SK-N-SH (cell line): ENCODE measurements around the gene SGCE. TPM values are rescaled to one million over a fixed set of nuclear protein-coding genes. Genes with fewer than 3 reads are reported as not detected.

Experiments
- CTCF ChIA-PET: fragments of 300-600, 350-600 bp; formaldehyde crosslinking; extraction: SDS; loops from one replicate; lab custom pipeline; 2021; lab: Yijun Ruan, JAX
- POLR2A ChIA-PET: fragments of 350-600 bp; sonication (Branson Sonifier 250); formaldehyde crosslinking; extraction: SDS; loops from one replicate; lab custom pipeline; 2020; ENCODE audit warnings: antibody characterized with exemption, inconsistent platforms; lab: Yijun Ruan, JAX
- DNase-seq: peaks from one replicate; pipeline ENCODE4 v3.0.0; 2012
- H2AFZ ChIP-seq: fragments of 200-600 bp; sonication (generic); 2 replicates; pipeline ENCODE4 v1.8.1; 2016; ENCODE audit warnings: antibody characterized with exemption, mild to moderate bottlenecking, low read depth
- H3F3A ChIP-seq: fragments of 200-600 bp; sonication (generic); replicated peaks from 2 replicates; pipeline ENCODE3; 2016; ENCODE audit warnings: antibody characterized with exemption, mild to moderate bottlenecking; ENCODE audit not compliant: insufficient read depth
- H3K27ac ChIP-seq, 2 experiments: fragments of 200-500 bp in 1 of 2; fragments of 200-600 bp in 1 of 2; sonication (Bioruptor generic) in 1 of 2; sonication (generic), shearing (Covaris generic) in 1 of 2; 2 replicates each; pipeline versions ENCODE4 v1.5.1 to v1.6.1; 2014 to 2016; ENCODE audit warnings: low read depth in 2 of 2, inconsistent platforms in 1 of 2, low read length in 1 of 2, mild to moderate bottlenecking in 1 of 2, mixed read lengths in 1 of 2
- H3K27me3 ChIP-seq: fragments of 200-600 bp; sonication (generic), shearing (Covaris generic); 2 replicates; pipeline ENCODE4 v1.6.1; 2016; ENCODE audit warnings: mixed run types; ENCODE audit not compliant: insufficient read depth
- H3K36me3 ChIP-seq, 2 experiments: fragments of 200-500 bp in 1 of 2; fragments of 200-600 bp in 1 of 2; sonication (Bioruptor generic) in 1 of 2; sonication (generic) in 1 of 2; replicated peaks in 1 of 2; 2 replicates each; pipeline versions ENCODE3 to v1.5.1; 2014 to 2016; ENCODE audit warnings: low read length in 1 of 2, mild to moderate bottlenecking in 1 of 2; ENCODE audit not compliant: insufficient read depth in 2 of 2, control insufficient read depth in 1 of 2
- H3K4me1 ChIP-seq, 2 experiments: fragments of 200-500 bp in 1 of 2; fragments of 200-600 bp in 1 of 2; sonication (Bioruptor generic) in 1 of 2; sonication (generic), shearing (Covaris generic) in 1 of 2; 2 replicates each; pipeline versions ENCODE4 v1.5.1 to v1.6.1; 2014 to 2016; ENCODE audit warnings: low read depth in 1 of 2, low read length in 1 of 2, mixed run types in 1 of 2; ENCODE audit not compliant: insufficient read depth in 2 of 2, control insufficient read depth in 1 of 2
- H3K4me2 ChIP-seq: fragments of 200-600 bp; sonication (generic), shearing (Covaris generic); 2 replicates; pipeline ENCODE4 v1.6.1; 2017; ENCODE audit warnings: mixed run types
- H3K4me3 ChIP-seq, 2 experiments: fragments of 200-500 bp in 1 of 2; fragments of 200-600 bp in 1 of 2; sonication (Bioruptor generic) in 1 of 2; sonication (generic), shearing (Covaris generic) in 1 of 2; 2 replicates each; pipeline versions ENCODE4 v1.5.1 to v1.8.1; 2014 to 2016; ENCODE audit warnings: low read depth in 2 of 2, inconsistent platforms in 1 of 2, low read length in 1 of 2, mild to moderate bottlenecking in 1 of 2, mixed read lengths in 1 of 2, moderate library complexity in 1 of 2
- H3K79me2 ChIP-seq: fragments of 200-600 bp; sonication (generic); 2 replicates; pipeline ENCODE4 v1.8.1; 2017; ENCODE audit warnings: mild to moderate bottlenecking; ENCODE audit not compliant: insufficient read depth
- H3K9ac ChIP-seq: fragments of 200-600 bp; sonication (generic); 2 replicates; pipeline ENCODE4 v1.6.1; 2017; ENCODE audit warnings: mixed run types
- H3K9me2 ChIP-seq: fragments of 200-600 bp; sonication (generic); 2 replicates; pipeline ENCODE4 v1.6.1; 2017; ENCODE audit warnings: mixed run types
- H3K9me3 ChIP-seq: fragments of 200-600 bp; sonication (generic); 2 replicates; pipeline ENCODE4 v1.6.1; 2017; ENCODE audit warnings: mixed run types, mild to moderate bottlenecking, moderate library complexity
- H4K20me1 ChIP-seq: fragments of 200-600 bp; sonication (generic); 2 replicates; pipeline ENCODE4 v1.6.1; 2017; ENCODE audit warnings: mild to moderate bottlenecking, mixed run types; ENCODE audit not compliant: insufficient read depth
- CHD2 ChIP-seq: fragments of 150-350 bp; IDR thresholded peaks from 2 replicates; pipeline ENCODE4 v1.6.1; 2018; ENCODE audit warnings: low read length; ENCODE audit not compliant: partially characterized antibody
- CTCF ChIP-seq: fragments of 200-600 bp; sonication (generic); IDR thresholded peaks from 2 replicates; pipeline ENCODE4 v1.6.1; 2017; ENCODE audit warnings: antibody characterized with exemption, mild to moderate bottlenecking, moderate library complexity
- ELF1 ChIP-seq: IDR thresholded peaks from 2 replicates; pipeline ENCODE4 v1.4.0; 2012
- EP300 ChIP-seq, 2 experiments: IDR thresholded peaks; 2 replicates each; pipeline versions ENCODE4 v1.4.0 to v1.6.1; 2012; ENCODE audit warnings: borderline replicate concordance in 1 of 2, low read depth in 1 of 2, low read length in 1 of 2
- EZH2phosphoT487 ChIP-seq: fragments of 200-600 bp; sonication (generic); IDR thresholded peaks from 2 replicates; pipeline ENCODE4 v1.6.1; 2017; ENCODE audit warnings: low read depth, mixed run types, mild to moderate bottlenecking, antibody characterized with exemption, moderate library complexity, borderline replicate concordance
- FOXM1 ChIP-seq: IDR thresholded peaks from 2 replicates; pipeline ENCODE4 v1.4.0; 2012; ENCODE audit warnings: low read depth, mild to moderate bottlenecking
- GABPA ChIP-seq: IDR thresholded peaks from 2 replicates; pipeline ENCODE4 v1.4.0; 2012; ENCODE audit warnings: low read depth, mild to moderate bottlenecking
- JUND ChIP-seq: IDR thresholded peaks from 2 replicates; pipeline ENCODE4 v1.4.0; 2012
- MAX ChIP-seq: IDR thresholded peaks from 2 replicates; pipeline ENCODE4 v1.4.0; 2012; ENCODE audit warnings: low read depth
- MXI1 ChIP-seq: IDR thresholded peaks from 2 replicates; pipeline ENCODE4 v1.6.1; 2012; ENCODE audit warnings: mild to moderate bottlenecking, low read depth, low read length, improper control_type of control experiment
- NFIC ChIP-seq: IDR thresholded peaks from 2 replicates; pipeline ENCODE4 v1.4.0; 2012; ENCODE audit warnings: borderline replicate concordance
- POLR2AphosphoS5 ChIP-seq: IDR thresholded peaks from 2 replicates; pipeline ENCODE4 v1.6.1; 2012; ENCODE audit warnings: low read depth, low read length
- RAD21 ChIP-seq: IDR thresholded peaks from 2 replicates; pipeline ENCODE4 v1.6.1; 2012; ENCODE audit warnings: mild to moderate bottlenecking, low read length
- RCOR1 ChIP-seq: fragments of 150-350 bp; IDR thresholded peaks from 2 replicates; pipeline ENCODE4 v1.6.1; 2017; ENCODE audit warnings: antibody characterized with exemption, low read length
- RXRA ChIP-seq: IDR thresholded peaks from 2 replicates; pipeline ENCODE4 v1.4.0; 2012; ENCODE audit warnings: low read depth, mild to moderate bottlenecking, borderline replicate concordance
- SIN3A ChIP-seq: IDR thresholded peaks from 2 replicates; pipeline ENCODE4 v1.6.1; 2012; ENCODE audit warnings: low read depth, mild to moderate bottlenecking, low read length, moderate library complexity, borderline replicate concordance
- SMC3 ChIP-seq: IDR thresholded peaks from 2 replicates; pipeline ENCODE4 v1.6.1; 2012; ENCODE audit warnings: low read depth, low read length, improper control_type of control experiment
- TAF1 ChIP-seq: IDR thresholded peaks from 2 replicates; pipeline ENCODE4 v1.6.1; 2012; ENCODE audit warnings: low read depth, mild to moderate bottlenecking, low read length, moderate library complexity, borderline replicate concordance
- TCF12 ChIP-seq: IDR thresholded peaks from 2 replicates; pipeline ENCODE4 v1.4.0; 2012
- TEAD4 ChIP-seq: IDR thresholded peaks from 2 replicates; pipeline ENCODE4 v1.4.0; 2012; ENCODE audit warnings: mild to moderate bottlenecking, borderline replicate concordance; ENCODE audit not compliant: insufficient read depth
- USF1 ChIP-seq: IDR thresholded peaks from 2 replicates; pipeline ENCODE4 v1.4.0; 2012; ENCODE audit warnings: low read depth, borderline replicate concordance
- WGBS: methylation state at CpG from one replicate; pipeline ENCODE4 v1.1.6; 2017; ENCODE audit warnings: low lambda C conversion rate; 5-methylcytosine and 5-hydroxymethylcytosine counted together
- polyA plus RNA-seq, 3 experiments: library from polyadenylated mRNA; depleted of rRNA; stranded (reverse); fragments of >200 nt; gene quantifications; 2 replicates each; pipeline ENCODE4 v1.2.3, GENCODE V29; 2012

SGCE gene
- polyA plus RNA-seq, 1 of the 3 experiments (the other 2 are of a cell fraction): 69.5 TPM

GRCh38 chr7:94576316-94576715 is 79.6 kb downstream of the SGCE start:
- peaks cover 0 to 5% of the 10 kb centered on the region in 2 experiments for H3K36me3 ChIP-seq
- no peak for TF ChIP-seq FOXM1
- TF ChIP-seq EZH2phosphoT487: no peak
- no peak for TF ChIP-seq POLR2AphosphoS5
- no peak for TF ChIP-seq GABPA
- TF ChIP-seq MXI1: no peak
- TF ChIP-seq TCF12: no peak
- TF ChIP-seq, all 33 proteins: peak for 0
- Histone ChIP-seq H2AFZ (no peak overlapping the region), H3K4me1 (no peaks in the 10 kb centered on the region; a peak in 1 of 4 replicates), H3K27ac (no peak overlapping the region), H3K4me3 (no peak overlapping the region), H3K9ac (no peak overlapping the region), H3K27me3 (no peaks in the 10 kb centered on the region), H3K4me2 (no peak overlapping the region), H3K9me3 (peaks cover 11% of the 10 kb centered on the region; the same call in 1 of the 2 replicates), H3K79me2 (no peaks in the 10 kb centered on the region), H3K9me2 (no peaks in the 10 kb centered on the region), H3F3A (no peaks in the 10 kb centered on the region), H4K20me1 (no peaks in the 10 kb centered on the region)
- ChIA-PET POLR2A (no interaction called here), CTCF (no interaction called here)
- 39% methylated on average over 2 of the region's 2 CpGs for WGBS
- no peak for DNase-seq

GRCh38 chr7:94575646-94576045 is 80.3 kb downstream of the SGCE start:
- peaks cover 11% of the 10 kb centered on the region; the same call in 1 of the 2 replicates for H3K9me3 ChIP-seq
- no peaks in the 10 kb centered on the region for H3K27me3 ChIP-seq
- no peaks in the 10 kb centered on the region; a peak in 1 of 4 replicates for H3K4me1 ChIP-seq
- no peak overlapping the region for H3K27ac ChIP-seq
- no peak overlapping the region for H3K9ac ChIP-seq
- H4K20me1 ChIP-seq: no peaks in the 10 kb centered on the region
- no peaks in the 10 kb centered on the region for H3K79me2 ChIP-seq
- CTCF ChIA-PET: interaction anchor here (1.2 kb wide), 1 partner anchor 13 kb away, joined by 3 read pairs; no protein-coding TSS in a partner anchor
- H3F3A ChIP-seq: no peaks in the 10 kb centered on the region
- no peaks in the 10 kb centered on the region for H3K9me2 ChIP-seq
- H2AFZ ChIP-seq: no peak overlapping the region
- TF ChIP-seq POLR2AphosphoS5 (no peak), SMC3 (no peak), MAX (no peak), RCOR1 (no peak)
- TF ChIP-seq, all 33 proteins: peak for 0
- H3K4me2 ChIP-seq: no peak overlapping the region
- H3K36me3 ChIP-seq: peaks cover 0 to 5% of the 10 kb centered on the region in 2 experiments
- POLR2A ChIA-PET: no interaction called here
- no peak overlapping the region for H3K4me3 ChIP-seq
- 50% methylated on average over 2 of the region's 2 CpGs for WGBS
- no peak for DNase-seq

- Histone ChIP-seq H3K27ac (no peak overlapping the region), H3K4me1 (no peaks in the 10 kb centered on the region), H4K20me1 (no peaks in the 10 kb centered on the region), H3K9me3 (peaks cover 11% of the 10 kb centered on the region; the same call in 1 of the 2 replicates), H3K79me2 (no peaks in the 10 kb centered on the region), H3K36me3 (peaks cover 0 to 5% of the 10 kb centered on the region in 2 experiments), H2AFZ (no peak overlapping the region), H3K4me3 (no peak overlapping the region), H3K9me2 (no peaks in the 10 kb centered on the region; the same call in 1 of the 2 replicates), H3K27me3 (no peaks in the 10 kb centered on the region), H3F3A (no peaks in the 10 kb centered on the region), H3K9ac (no peak overlapping the region), H3K4me2 (no peak overlapping the region)
- ChIA-PET CTCF (no interaction called here), POLR2A (no interaction called here)
- DNase-seq: no peak
- TF ChIP-seq CTCF: no peak
- no peak for TF ChIP-seq NFIC
- TF ChIP-seq TEAD4: no peak
- no peak for TF ChIP-seq ELF1
- TF ChIP-seq RXRA: no peak
- TF ChIP-seq SIN3A: no peak
- TF ChIP-seq TCF12: no peak
- no peak for TF ChIP-seq MXI1
- no peak for TF ChIP-seq USF1
- no peak for TF ChIP-seq EP300 (IDR thresholded peaks at IDR 0.05; ENCODE audit: borderline replicate concordance in 1 of 2, low read depth in 1 of 2, low read length in 1 of 2)
- no peak for TF ChIP-seq GABPA
- no peak for TF ChIP-seq CHD2
- TF ChIP-seq RAD21: no peak
- no peak for TF ChIP-seq POLR2AphosphoS5
- TF ChIP-seq TAF1: no peak
- no peak for TF ChIP-seq JUND
Observed at GRCh38 chr7:94571816-94572215, 84.1 kb downstream of the SGCE start.
